NCI-H1436 treated with DMSO at 0.1 percent for 48 hours (cell line): Measurements from ENCODE around the gene DIAPH3.

Experiments used
- DNase-seq: peaks from one replicate; lab custom pipeline; 2025; lab: John Stamatoyannopoulos, UW

Gene DIAPH3

GRCh38 chr13:59665732-59666131, 498.0 kb downstream of the DIAPH3 start:
- no peak for DNase-seq

- no peak for DNase-seq
Observed at GRCh38 chr13:59665184-59665583, 498.5 kb downstream of the DIAPH3 start.

DNA sequence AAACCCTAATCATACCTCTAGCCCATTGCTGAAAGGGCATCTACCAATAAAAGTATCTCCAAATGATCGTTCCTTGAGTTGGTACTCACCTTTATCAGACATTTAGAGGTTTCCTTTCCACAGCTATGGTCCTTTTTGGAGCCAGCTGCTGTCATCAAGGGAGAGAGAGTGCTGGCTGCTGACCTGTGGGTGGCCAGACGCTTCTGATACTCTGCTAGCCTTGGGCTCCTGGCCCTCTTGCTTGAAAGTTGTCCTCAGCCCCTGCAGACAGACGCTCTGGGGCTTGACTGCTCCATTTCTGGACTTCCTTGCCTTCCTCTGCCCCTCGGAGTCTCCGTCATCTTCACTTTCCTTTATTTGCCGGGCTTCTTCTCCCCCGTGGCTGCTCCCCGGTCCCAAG, 499.1 kb downstream of the DIAPH3 start:
- DNase-seq, result no peak

GRCh38 chr13:59663707-59664106, 500.0 kb downstream of the DIAPH3 start:
- no peak for DNase-seq

DNA sequence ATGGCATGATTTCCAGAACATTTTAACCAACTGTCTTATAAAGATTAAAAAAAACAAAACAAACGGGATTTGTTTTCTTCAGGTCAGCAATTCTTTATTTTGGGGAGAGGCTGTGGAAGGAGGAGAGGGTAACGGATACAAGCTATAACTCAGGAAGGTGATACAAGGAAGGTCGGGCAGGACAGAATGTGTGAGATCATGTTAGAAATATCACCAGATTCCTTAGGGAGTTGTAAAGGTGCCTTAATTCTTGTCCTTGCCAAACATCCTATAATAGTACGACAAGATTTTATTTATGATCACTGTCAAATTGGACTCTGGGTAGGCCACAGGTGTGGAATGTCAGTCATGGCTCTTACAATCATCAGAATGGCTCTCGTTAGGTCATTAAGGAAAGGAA, 503.1 kb downstream of the DIAPH3 start:
- DNase-seq, result no peak

GRCh38 chr13:59659981-59660380, 503.7 kb downstream of the DIAPH3 start:
- DNase-seq, result no peak

DNA sequence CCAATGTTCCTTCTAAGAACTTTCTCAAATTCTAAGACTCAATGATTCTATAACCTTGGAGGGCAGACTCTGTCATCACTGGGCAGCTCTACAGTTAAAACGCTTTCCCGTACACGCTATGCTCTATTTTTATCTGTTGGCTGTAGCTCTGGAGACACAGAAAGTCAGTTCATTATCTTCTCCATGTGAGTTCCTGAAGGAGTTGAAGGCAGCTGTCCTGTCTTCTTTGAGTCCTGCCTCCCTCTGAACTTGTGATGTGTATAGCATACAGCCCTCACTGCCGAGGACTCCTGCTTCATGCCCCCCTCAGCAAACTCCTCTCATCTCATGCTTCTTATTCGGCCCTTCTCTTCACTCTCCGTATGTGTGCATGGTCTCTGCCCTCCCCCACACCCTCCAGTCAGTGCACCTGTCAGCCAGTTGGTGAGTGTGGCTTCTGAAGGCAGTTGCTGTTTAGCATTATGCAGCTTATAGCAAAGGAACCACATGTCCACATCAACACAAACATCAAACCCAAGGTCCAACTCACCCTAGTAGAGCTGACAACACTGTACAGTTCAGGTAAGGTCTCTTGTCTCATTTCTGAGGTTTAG, 504.9 kb downstream of the DIAPH3 start:
- DNase-seq, result no peak

DNA sequence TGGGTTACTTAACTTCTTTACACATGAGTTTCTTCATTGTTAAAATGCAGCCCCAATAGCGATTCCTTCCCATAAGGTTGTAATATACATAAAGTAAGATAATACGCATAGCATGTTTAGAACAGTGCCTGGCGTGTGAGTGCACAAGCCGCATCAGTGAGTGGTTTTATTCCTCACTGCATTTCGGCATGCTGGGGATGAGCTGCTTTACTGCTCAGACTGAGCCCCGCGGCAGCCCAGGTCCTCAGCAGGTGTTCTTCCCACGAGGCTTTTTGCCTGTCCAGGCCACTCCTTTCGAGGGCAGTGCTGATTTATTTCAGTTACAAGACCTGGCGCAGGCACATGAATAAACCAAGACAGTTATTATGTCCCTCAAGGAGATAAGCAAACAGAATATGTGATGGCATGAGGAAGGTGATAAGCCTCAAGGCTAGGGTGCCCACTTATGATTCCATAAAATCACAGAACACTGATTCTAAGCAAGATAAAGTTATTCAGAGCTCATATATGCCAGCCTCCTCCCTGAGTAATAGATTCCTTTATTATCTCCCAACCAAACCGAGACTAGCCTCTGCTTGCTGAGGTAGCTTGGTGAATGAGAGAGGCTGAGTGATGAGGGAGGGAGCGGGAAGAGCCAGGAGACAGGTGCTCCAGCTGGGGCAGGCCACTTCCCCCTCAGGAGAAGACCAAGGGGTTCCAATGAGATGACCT, 505.5 kb downstream of the DIAPH3 start:
- DNase-seq, result no peak

DNA sequence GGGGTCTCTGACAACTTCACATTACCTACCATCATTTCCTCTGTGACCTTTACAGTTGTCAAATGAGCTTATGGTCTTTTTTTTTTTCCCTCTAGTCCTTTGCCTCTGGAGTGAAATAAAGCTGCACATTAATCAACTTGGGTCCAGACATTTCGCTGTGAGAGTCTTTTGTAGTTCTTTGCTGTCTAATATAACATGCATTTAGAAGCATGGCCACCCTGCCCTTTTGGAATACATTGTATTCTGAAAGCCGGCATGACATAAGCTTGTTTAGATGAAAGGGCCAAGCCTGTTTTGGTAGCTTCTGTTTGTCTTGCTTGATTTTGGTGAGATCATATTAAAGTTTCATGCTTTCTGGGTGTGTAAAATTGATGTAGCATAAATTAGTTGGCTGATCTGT, 509.8 kb downstream of the DIAPH3 start:
- DNase-seq, result no peak

GRCh38 chr13:59651479-59651878, 512.2 kb downstream of the DIAPH3 start:
- DNase-seq, result no peak

- DNase-seq, result no peak
Observed at GRCh38 chr13:59643906-59644626, 519.7 kb downstream of the DIAPH3 start.

- DNase-seq, result no peak
Observed at GRCh38 chr13:59643364-59643841, 520.3 kb downstream of the DIAPH3 start.

- no peak for DNase-seq
Observed at GRCh38 chr13:59641817-59642216, 521.9 kb downstream of the DIAPH3 start.

DNA sequence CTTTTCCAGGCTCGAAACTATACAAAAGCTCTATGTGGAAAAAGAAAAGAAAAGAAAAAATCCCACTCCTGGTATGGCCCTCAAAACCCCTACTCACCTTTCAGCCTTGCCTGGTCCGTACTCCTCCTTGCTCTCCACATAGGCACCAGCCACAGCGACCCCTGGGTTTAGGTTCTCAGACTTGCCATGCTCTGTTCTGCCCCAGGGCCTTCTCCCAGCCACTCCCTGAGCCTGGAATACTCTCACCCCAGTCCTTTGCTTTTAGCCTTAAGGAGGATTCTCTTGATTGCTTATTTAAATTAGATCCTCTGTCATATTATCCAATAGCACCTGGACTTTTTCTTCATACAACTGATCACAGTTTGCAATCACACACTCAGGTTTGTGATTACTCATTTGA, 522.5 kb downstream of the DIAPH3 start:
- DNase-seq, result no peak

GRCh38 chr13:59638404-59638803, 525.3 kb downstream of the DIAPH3 start:
- no peak for DNase-seq

GRCh38 chr13:59635589-59635988, 528.1 kb downstream of the DIAPH3 start:
- no peak for DNase-seq

- no peak for DNase-seq
Observed at GRCh38 chr13:59633290-59633689, 530.4 kb downstream of the DIAPH3 start.

- no peak for DNase-seq
Observed at GRCh38 chr13:59631271-59631670, 532.5 kb downstream of the DIAPH3 start.

DNA sequence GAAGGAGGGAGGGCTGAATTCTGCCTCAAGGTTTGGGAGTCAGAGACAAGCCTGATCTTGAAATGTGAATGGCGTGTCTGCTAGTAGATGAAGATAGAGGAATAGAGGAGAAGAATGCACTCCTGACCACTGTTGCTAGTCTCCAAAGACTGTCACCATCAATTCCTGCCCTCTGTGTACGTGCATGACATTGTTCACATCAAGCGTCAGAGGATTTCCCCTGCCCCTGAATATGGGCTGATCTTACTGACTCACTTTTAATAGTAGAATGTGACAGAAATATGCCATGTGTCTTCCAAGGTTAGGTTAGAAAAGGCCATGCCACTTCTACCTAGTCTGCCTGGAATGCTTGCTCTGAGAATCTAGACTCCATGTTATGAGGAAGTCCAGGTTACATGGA, 538.6 kb downstream of the DIAPH3 start:
- no peak for DNase-seq

DNA sequence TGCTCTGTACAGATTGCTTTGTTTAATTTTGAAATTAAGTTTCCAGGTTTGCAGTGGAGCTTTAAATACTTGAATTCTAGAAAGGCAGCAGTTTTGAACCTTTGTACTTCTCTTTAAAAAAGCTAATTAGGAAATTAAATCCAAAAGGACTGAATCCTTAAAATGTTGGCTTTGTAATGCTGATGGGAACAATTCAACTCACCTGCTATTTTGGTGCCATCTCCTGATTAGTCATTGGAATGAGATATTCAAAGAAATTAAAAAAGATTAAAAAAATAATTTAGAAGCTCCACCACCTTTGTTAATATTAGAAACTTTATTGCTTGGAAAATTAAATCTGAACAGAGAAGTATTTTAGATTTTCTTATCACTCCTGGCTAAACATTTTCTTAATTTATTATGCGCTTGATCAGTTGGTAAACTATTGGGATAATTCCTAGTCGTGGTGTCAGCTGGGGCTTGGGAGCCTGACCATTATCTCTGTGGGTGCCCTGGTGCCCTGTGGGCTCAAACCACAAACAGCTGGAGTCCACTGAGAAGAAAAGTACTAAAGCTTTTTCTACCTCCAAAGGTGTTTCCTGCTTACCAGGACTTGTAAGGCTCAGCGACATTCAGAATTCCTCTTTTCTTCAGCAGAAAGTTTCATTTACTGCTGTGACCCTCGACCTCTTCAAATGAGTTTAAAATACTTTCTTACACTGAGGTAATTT, 540.4 kb downstream of the DIAPH3 start:
- no peak for DNase-seq

DNA sequence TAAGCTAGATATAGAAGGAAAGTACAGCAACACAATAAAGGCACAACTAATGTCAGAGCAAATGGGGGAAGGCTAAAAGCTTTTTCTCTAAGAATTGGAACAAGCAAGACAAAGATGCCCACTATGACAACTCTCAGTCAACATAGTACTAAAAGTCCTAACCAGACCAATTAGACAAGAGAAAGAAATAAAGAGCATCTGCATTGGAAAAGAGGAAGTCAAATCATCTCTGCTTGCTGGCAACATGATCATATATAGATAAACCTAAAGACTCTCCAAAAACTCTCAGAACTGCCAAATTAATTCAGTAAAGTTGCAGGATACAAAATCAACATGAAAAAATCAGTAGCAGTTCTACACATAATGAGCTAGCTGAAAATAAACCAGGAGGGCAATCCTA, 542.0 kb downstream of the DIAPH3 start:
- no peak for DNase-seq
